NCI-H146 treated with DMSO at 0.1 percent for 48 hours (cell line): ENCODE data around the gene PARP4.
"Not testable (repeated sequence)": the region's sequence is repeated elsewhere in the genome, so short reads cannot be mapped to it uniquely, and the experiment has no call there.

Experiments
- DNase-seq: peaks from one replicate; lab custom pipeline; 2025; ENCODE audit not compliant: unreplicated experiment; lab: John Stamatoyannopoulos, UW

PARP4 gene

GRCh38 chr13:24380227-24380626 lies 132.4 kb downstream of the PARP4 start:
- DNase-seq: not testable (repeated sequence)

- not testable (repeated sequence) for DNase-seq
These were observed 141.3 kb downstream of the PARP4 start for GRCh38 chr13:24371273-24371672.
